ENCODE results near the gene SALL3.

SALL3 gene

GRCh38 chr18:79013869-79014268, 34.3 kb downstream of the SALL3 start:
- DNase-seq (ENCODE audit: low read depth) = no peak
- no peak overlapping the region for H3K4me3 ChIP-seq (ENCODE audit: low read depth, low read length)
- TF ChIP-seq CTCF (IDR thresholded peaks at IDR 0.05; ENCODE audit: control insufficient read depth, extremely low read depth, insufficient read depth) = no peak

GRCh38 chr18:79018911-79019310, 39.3 kb downstream of the SALL3 start:
- no peak for DNase-seq (ENCODE audit: low read depth)
- no peak overlapping the region for H3K4me3 ChIP-seq (ENCODE audit: low read depth, low read length)
- TF ChIP-seq CTCF (IDR thresholded peaks at IDR 0.05; ENCODE audit: control insufficient read depth, extremely low read depth, insufficient read depth) = no peak

- H3K4me3 ChIP-seq (ENCODE audit: low read depth, low read length) = no peak overlapping the region
- DNase-seq (ENCODE audit: low read depth) = no peak
- no peak for TF ChIP-seq CTCF (IDR thresholded peaks at IDR 0.05; ENCODE audit: control insufficient read depth, extremely low read depth, insufficient read depth)
Measured at GRCh38 chr18:79019881-79020280, 40.3 kb downstream of the SALL3 start.

- H3K4me3 ChIP-seq (ENCODE audit: low read depth, low read length) = no peak overlapping the region
- TF ChIP-seq CTCF (IDR thresholded peaks at IDR 0.05; ENCODE audit: control insufficient read depth, extremely low read depth, insufficient read depth) = no peak
- DNase-seq (ENCODE audit: low read depth) = no peak
Measured at GRCh38 chr18:79022603-79023002, 43.0 kb downstream of the SALL3 start.

- no peak for TF ChIP-seq CTCF (IDR thresholded peaks at IDR 0.05; ENCODE audit: control insufficient read depth, extremely low read depth, insufficient read depth)
- no peak for DNase-seq (ENCODE audit: low read depth)
- no peak overlapping the region for H3K4me3 ChIP-seq (ENCODE audit: low read depth, low read length)
Measured at GRCh38 chr18:79026491-79026890, 46.9 kb downstream of the SALL3 start.

GRCh38 chr18:79030680-79031079, 51.1 kb downstream of the SALL3 start:
- no peak for TF ChIP-seq CTCF (IDR thresholded peaks at IDR 0.05; ENCODE audit: control insufficient read depth, extremely low read depth, insufficient read depth)
- no peak for DNase-seq (ENCODE audit: low read depth)
- H3K4me3 ChIP-seq (ENCODE audit: low read depth, low read length) = no peak overlapping the region

GRCh38 chr18:79042276-79042675, 62.7 kb downstream of the SALL3 start:
- DNase-seq (ENCODE audit: low read depth) = no peak
- no peak overlapping the region for H3K4me3 ChIP-seq (ENCODE audit: low read depth, low read length)
- TF ChIP-seq CTCF (IDR thresholded peaks at IDR 0.05; ENCODE audit: control insufficient read depth, extremely low read depth, insufficient read depth) = no peak

Measured in LNCaP clone FGC (cell line).